Natural killer cell (primary cell): ENCODE data around the gene TEX50. TPM values are rescaled to one million over a fixed set of nuclear protein-coding genes. Genes with fewer than 3 reads are reported as not detected.

ENCODE experiments used
- ATAC-seq, 3 donors: fragments of 150-1000 bp in 2 of 3; fragments of 200-7000 bp in 1 of 3; cut with Tn5 transposase; 1 replicate in 1 of 3; 2 replicates in 2 of 3; pipeline ENCODE4 v1.10.0; 2021; ENCODE audit warnings: mild to moderate bottlenecking in 2 of 3, moderate library complexity in 2 of 3
- DNase-seq, 2 donors: peaks; one replicate each; pipeline versions ENCODE4 v3.0.0 to v3.0.0-alpha.2; 2013 to 2021; ENCODE audit warnings: mixed read lengths in 1 of 2
- H3K27ac ChIP-seq: one replicate; pipeline ENCODE4 v1.5.1; 2013; ENCODE audit warnings: mild to moderate bottlenecking, low read length
- H3K27me3 ChIP-seq: one replicate; pipeline ENCODE4 v1.6.1; 2013; ENCODE audit warnings: low read length; ENCODE audit not compliant: control insufficient read depth, insufficient read depth
- H3K36me3 ChIP-seq: one replicate; pipeline ENCODE4 v1.6.1; 2013; ENCODE audit warnings: low read length; ENCODE audit not compliant: control insufficient read depth, insufficient read depth
- H3K4me1 ChIP-seq: one replicate; pipeline ENCODE4 v1.6.1; 2013; ENCODE audit warnings: low read length; ENCODE audit not compliant: control insufficient read depth, insufficient read depth
- H3K4me3 ChIP-seq: one replicate; pipeline ENCODE4 v1.5.1; 2013; ENCODE audit warnings: low read length
- H3K9me3 ChIP-seq: one replicate; pipeline ENCODE4 v1.6.1; 2013; ENCODE audit warnings: low read length; ENCODE audit not compliant: control insufficient read depth, insufficient read depth
- H3K27ac Mint-ChIP-seq, 2 donors: one replicate each; pipeline ENCODE4 v1.8.0; 2022; ENCODE audit warnings: mild to moderate bottlenecking in 2 of 2, mixed read lengths in 2 of 2, moderate library complexity in 1 of 2
- H3K27me3 Mint-ChIP-seq, 2 donors: one replicate each; pipeline ENCODE4 v1.8.0; 2022; ENCODE audit warnings: low read depth in 2 of 2, mixed read lengths in 2 of 2
- H3K36me3 Mint-ChIP-seq: one replicate; pipeline ENCODE4 v1.8.0; 2022; ENCODE audit warnings: mixed read lengths
- H3K4me1 Mint-ChIP-seq, 2 donors: one replicate each; pipeline ENCODE4 v1.8.0; 2022; ENCODE audit warnings: mixed read lengths in 2 of 2
- H3K4me3 Mint-ChIP-seq: one replicate; pipeline ENCODE4 v1.8.0; 2022; ENCODE audit warnings: mild to moderate bottlenecking, moderate library complexity, mixed read lengths
- H3K9me3 Mint-ChIP-seq, 2 donors: one replicate each; pipeline ENCODE4 v1.8.0; 2022; ENCODE audit warnings: mixed read lengths in 2 of 2
- CTCF ChIP-seq: fragments of 200-600 bp; IDR thresholded peaks from one replicate; pipeline ENCODE4 v1.8.0; 2022; ENCODE audit warnings: antibody characterized with exemption
- WGBS: methylation state at CpG from one replicate; pipeline ENCODE4 v1.1.7; 2013; ENCODE audit warnings: missing lambda C conversion rate; ENCODE audit not compliant: insufficient coverage; 5-methylcytosine and 5-hydroxymethylcytosine counted together
- intact Hi-C: fragments of 100-400 bp; cut with micrococcal nuclease; formaldehyde crosslinking; loops from one replicate; pipeline ENCODE4 v1.14.2; 2022
- total RNA-seq, 4 donors: library from RNA; stranded (reverse); fragments of 120-200 nt in 1 of 4; gene quantifications; one replicate each; pipeline versions ENCODE4 v1.2.3 to v1.2.4, GENCODE V29; 2013 to 2022

TEX50 gene
- total RNA-seq, 3 donors from 2014 or later (not counting 1 experiment from before 2014, with no cell fraction given): not detected

DNA sequence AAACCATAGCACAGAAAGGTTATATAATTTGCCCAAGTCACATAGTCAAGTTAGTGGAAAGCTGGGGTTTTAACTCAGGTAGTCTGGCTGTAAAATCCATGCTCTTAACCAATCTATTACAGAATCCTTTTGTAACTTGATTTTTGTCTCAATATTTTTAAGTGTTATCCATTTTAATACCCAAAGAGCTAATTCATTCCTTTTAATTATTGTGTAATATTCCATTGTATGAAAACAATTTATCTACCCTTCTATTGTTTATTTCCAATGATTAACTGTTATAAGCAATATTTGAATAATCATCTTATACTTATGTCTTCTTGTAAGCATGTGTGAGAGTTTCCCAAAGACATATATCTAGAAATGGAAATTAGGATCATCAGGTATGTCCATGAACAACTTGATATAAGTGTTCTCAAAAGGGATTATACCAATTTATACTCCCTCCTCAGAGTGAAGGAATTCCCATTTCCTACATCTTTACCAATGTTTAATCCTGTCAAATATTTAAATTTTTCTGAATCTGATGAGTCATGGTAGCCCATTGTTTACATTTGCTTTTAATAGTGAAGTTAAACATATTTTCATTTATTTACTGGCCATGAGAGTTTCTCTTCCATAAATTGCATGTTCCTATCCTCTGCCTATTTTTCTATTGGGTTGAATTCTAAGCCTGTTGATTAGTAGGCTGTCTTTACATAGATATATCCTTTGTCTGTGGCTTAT lies 13.9 kb downstream of the TEX50 start:
- Mint-ChIP-seq H3K4me1 (peaks cover 0 to 5% of the 10 kb centered on the region in 2 donors), H3K9me3 (no peaks in the 10 kb centered on the region), H3K36me3 (no peaks in the 10 kb centered on the region), H3K4me3 (no peak overlapping the region), H3K27ac (no peak overlapping the region), H3K27me3 (peaks cover 14 to 35% of the 10 kb centered on the region in 2 donors)
- H3K27me3 ChIP-seq: no peaks in the 10 kb centered on the region
- no peaks in the 10 kb centered on the region for H3K36me3 ChIP-seq
- no peaks in the 10 kb centered on the region for H3K4me1 ChIP-seq
- DNase-seq: no peak
- no peaks in the 10 kb centered on the region for H3K9me3 ChIP-seq
- intact Hi-C loops: no loop called here
- no peak overlapping the region for H3K27ac ChIP-seq
- no peak for TF ChIP-seq CTCF
- H3K4me3 ChIP-seq: no peak overlapping the region
- ATAC-seq: no peak

GRCh38 chr1:173660306-173660705 lies 25.2 kb downstream of the TEX50 start:
- H3K9me3 Mint-ChIP-seq: no peaks in the 10 kb centered on the region
- H3K9me3 ChIP-seq: no peaks in the 10 kb centered on the region
- peaks cover 8 to 28% of the 10 kb centered on the region in 2 donors for H3K27me3 Mint-ChIP-seq
- H3K27ac ChIP-seq: no peak overlapping the region
- DNase-seq (no peak), ATAC-seq (no peak)
- H3K4me1 Mint-ChIP-seq: no peaks in the 10 kb centered on the region
- WGBS: 91% methylated on average over 2 of the region's 2 CpGs
- no peaks in the 10 kb centered on the region for H3K36me3 ChIP-seq
- no peak overlapping the region for H3K4me3 Mint-ChIP-seq
- H3K36me3 Mint-ChIP-seq: peaks cover 8% of the 10 kb centered on the region
- intact Hi-C loops: no loop called here
- no peak overlapping the region for H3K4me3 ChIP-seq
- H3K27ac Mint-ChIP-seq: no peak overlapping the region
- no peaks in the 10 kb centered on the region for H3K4me1 ChIP-seq
- H3K27me3 ChIP-seq: no peaks in the 10 kb centered on the region
- TF ChIP-seq CTCF: no peak

GRCh38 chr1:173661271-173661670 lies 26.1 kb downstream of the TEX50 start:
- peaks cover 4% of the 10 kb centered on the region for H3K36me3 Mint-ChIP-seq
- H3K4me3 ChIP-seq: no peak overlapping the region
- TF ChIP-seq CTCF: no peak
- no peaks in the 10 kb centered on the region for H3K4me1 ChIP-seq
- H3K4me1 Mint-ChIP-seq: no peaks in the 10 kb centered on the region
- no peaks in the 10 kb centered on the region for H3K36me3 ChIP-seq
- ATAC-seq (no peak), DNase-seq (no peak)
- no peaks in the 10 kb centered on the region for H3K9me3 Mint-ChIP-seq
- no peak overlapping the region for H3K27ac Mint-ChIP-seq
- H3K9me3 ChIP-seq: no peaks in the 10 kb centered on the region
- no peaks in the 10 kb centered on the region for H3K27me3 ChIP-seq
- H3K27me3 Mint-ChIP-seq: peaks cover 8 to 23% of the 10 kb centered on the region in 2 donors
- WGBS: 100% methylated on average over 1 of the region's 1 CpG
- no peak overlapping the region for H3K27ac ChIP-seq
- intact Hi-C loops: no loop called here
- no peak overlapping the region for H3K4me3 Mint-ChIP-seq

DNA sequence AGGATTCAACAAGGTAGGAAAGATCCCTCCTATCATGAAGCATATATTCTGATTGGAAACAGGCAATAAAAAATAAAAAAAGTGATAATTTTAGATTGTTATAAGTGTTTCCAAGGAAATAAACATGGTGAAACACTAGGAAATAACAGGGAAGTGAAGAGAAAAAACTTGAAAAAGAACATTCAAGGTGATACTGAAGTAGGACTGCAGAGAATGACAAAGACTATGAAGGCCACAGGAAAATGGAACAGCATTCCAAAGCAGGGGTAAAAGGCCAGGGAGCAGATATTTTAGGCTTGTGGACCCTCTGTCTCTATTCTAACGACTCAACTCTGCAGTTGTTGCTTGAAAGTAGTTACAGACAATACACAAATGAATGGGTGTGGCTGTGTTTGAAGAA lies 26.6 kb downstream of the TEX50 start:
- H3K27ac ChIP-seq: no peak overlapping the region
- intact Hi-C loops: no loop called here
- Mint-ChIP-seq H3K4me1 (no peaks in the 10 kb centered on the region), H3K4me3 (no peak overlapping the region), H3K27me3 (peaks cover 7 to 20% of the 10 kb centered on the region in 2 donors), H3K27ac (no peak overlapping the region), H3K9me3 (no peaks in the 10 kb centered on the region), H3K36me3 (no peaks in the 10 kb centered on the region)
- TF ChIP-seq CTCF: no peak
- no peaks in the 10 kb centered on the region for H3K9me3 ChIP-seq
- H3K4me1 ChIP-seq: no peaks in the 10 kb centered on the region
- no peak for DNase-seq
- no peak overlapping the region for H3K4me3 ChIP-seq
- no peaks in the 10 kb centered on the region for H3K36me3 ChIP-seq
- no peak for ATAC-seq
- 100% methylated on average over 1 of the region's 1 CpG for WGBS
- H3K27me3 ChIP-seq: no peaks in the 10 kb centered on the region
